ENCODE data around the gene SPINK13.
"Not testable (repeated sequence)": the region's sequence is repeated elsewhere in the genome, so short reads cannot be mapped to it uniquely, and the experiment has no call there.

SPINK13 gene

GRCh38 chr5:148268566-148268965 lies at the start of gene SPINK13:
TSS of gene SPINK13 (plus strand) at chr5:148268794. CDS start at chr5:148270073, 1,279 bp downstream.
- no peak for DNase-seq

GRCh38 chr5:148221508-148221907 lies 47.1 kb upstream of the SPINK13 start:
- no peak for DNase-seq

GRCh38 chr5:148224117-148224742 lies 44.4 kb upstream of the SPINK13 start:
- DNase-seq: no peak

- DNase-seq: no peak
These were observed 40.1 kb upstream of the SPINK13 start for GRCh38 chr5:148228392-148228984.

GRCh38 chr5:148229840-148230239 lies 38.8 kb upstream of the SPINK13 start:
- no peak for DNase-seq

- DNase-seq: no peak
These were observed 38.4 kb upstream of the SPINK13 start for GRCh38 chr5:148230240-148230639.

- DNase-seq: no peak
These were observed 30.7 kb upstream of the SPINK13 start for GRCh38 chr5:148237785-148238417.

- no peak for DNase-seq
These were observed 30.2 kb upstream of the SPINK13 start, which contains the start of gene MARCOL for GRCh38 chr5:148238418-148238794. TSS of gene MARCOL (plus strand) at chr5:148238525. CDS start at chr5:148238598, 73 bp downstream.

- no peak for DNase-seq
These were observed 19.7 kb upstream of the SPINK13 start for GRCh38 chr5:148248894-148249293.

GRCh38 chr5:148255456-148255855 lies 13.1 kb upstream of the SPINK13 start:
- DNase-seq: no peak

GRCh38 chr5:148259288-148259687 lies 9.3 kb upstream of the SPINK13 start:
- no peak for DNase-seq

- DNase-seq: no peak
These were observed 7.4 kb upstream of the SPINK13 start for GRCh38 chr5:148261221-148261620.

- no peak for DNase-seq
These were observed 632 bp upstream of the SPINK13 start for GRCh38 chr5:148267962-148268361.

- not testable (repeated sequence) for DNase-seq
These were observed 6.5 kb downstream of the SPINK13 start for GRCh38 chr5:148275129-148275528.

GRCh38 chr5:148280893-148281292 lies 12.3 kb downstream of the SPINK13 start:
- not testable (repeated sequence) for DNase-seq

- DNase-seq: not testable (repeated sequence)
These were observed 12.7 kb downstream of the SPINK13 start for GRCh38 chr5:148281336-148281735.

- DNase-seq: peak; percentile 13
These were observed 21.9 kb downstream of the SPINK13 start for GRCh38 chr5:148290271-148291195.

- no peak for DNase-seq
These were observed 29.1 kb downstream of the SPINK13 start for GRCh38 chr5:148297731-148298130.

- DNase-seq: no peak
These were observed 37.9 kb downstream of the SPINK13 start for GRCh38 chr5:148306446-148306845.

GRCh38 chr5:148309019-148309418 lies 40.4 kb downstream of the SPINK13 start:
- no peak for DNase-seq

GRCh38 chr5:148309746-148310145 lies 41.2 kb downstream of the SPINK13 start:
- peak; percentile 48 for DNase-seq

- no peak for DNase-seq
These were observed 42.9 kb downstream of the SPINK13 start for GRCh38 chr5:148311484-148311883.

- no peak for DNase-seq
These were observed 43.6 kb downstream of the SPINK13 start, which contains the start of gene SPINK7 for GRCh38 chr5:148312153-148312552. TSS of gene SPINK7 (plus strand) at chr5:148312423. CDS start at chr5:148312484, 61 bp downstream.
